GM19193 (cell line): Measurements from ENCODE around the gene TMEM256.

Experiments used
- POLR2A ChIP-seq: IDR thresholded peaks from 4 replicates; pipeline ENCODE4 v1.6.1; 2011; ENCODE audit not compliant: insufficient read depth, insufficient read length; ENCODE audit errors: extremely low read depth

Gene TMEM256

DNA sequence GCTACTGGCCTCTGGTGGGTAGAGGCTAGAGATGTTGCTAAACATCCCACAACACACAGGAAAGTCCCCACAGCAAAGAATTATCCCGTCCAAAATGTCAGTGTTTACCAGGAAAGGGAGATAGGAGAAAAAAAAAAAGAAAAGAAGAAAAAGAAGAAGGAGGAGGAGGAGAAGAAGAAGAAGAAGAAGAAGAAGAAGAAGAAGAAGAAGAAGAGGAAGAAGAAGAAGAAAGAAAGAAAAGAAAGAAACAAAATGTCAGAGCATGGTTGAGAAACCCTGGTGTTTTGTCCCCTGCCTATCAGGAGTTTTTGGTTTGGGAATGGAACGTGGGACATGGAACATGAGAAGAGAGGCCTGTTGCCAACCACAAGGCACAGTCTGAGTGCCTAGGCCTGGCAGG is 46.5 kb downstream of the TMEM256 start:
- TF ChIP-seq POLR2A: no peak

DNA sequence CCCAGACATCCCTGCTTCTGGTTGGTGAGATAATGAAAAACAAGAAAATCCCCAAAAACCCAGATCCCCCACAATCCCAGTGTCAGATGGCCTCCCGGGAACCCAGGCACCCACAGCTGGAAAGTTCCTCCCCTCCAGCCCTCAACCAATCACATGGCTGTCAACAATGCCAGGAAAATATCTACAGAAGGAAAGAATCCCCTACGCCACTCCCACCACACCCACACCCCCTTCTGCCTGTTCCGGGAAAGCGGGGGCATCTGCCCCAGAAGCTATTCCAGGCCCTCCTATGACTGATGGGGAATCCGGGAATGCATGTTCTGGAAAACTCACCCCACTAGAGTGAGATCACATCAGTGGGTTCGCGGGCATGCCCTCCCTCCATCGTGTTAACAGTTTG is 47.1 kb downstream of the TMEM256 start:
- TF ChIP-seq POLR2A: no peak

DNA sequence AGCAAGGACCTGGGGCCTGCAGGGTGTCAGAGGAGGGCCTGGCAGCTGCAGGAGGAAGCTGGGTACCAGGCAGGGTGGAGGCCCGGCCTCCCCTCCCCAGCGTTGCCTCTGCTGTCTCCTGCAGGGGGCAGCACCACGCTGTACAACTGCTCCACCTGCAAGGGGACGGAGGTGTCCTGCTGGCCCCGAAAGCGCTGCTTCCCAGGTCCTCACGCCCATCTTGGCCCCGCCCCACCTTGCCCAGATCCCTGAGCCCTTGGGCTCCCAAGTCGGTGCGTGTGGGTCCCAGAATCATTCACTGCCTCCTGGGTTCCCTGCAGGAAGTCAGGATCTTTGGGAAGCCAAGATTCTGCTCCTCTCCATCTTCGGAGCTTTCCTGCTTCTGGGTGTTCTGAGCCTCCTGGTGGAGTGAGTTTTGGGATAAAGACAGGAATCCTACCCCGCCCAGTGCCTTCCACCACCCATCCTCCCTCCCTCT is 47.8 kb downstream of the TMEM256 start:
- TF ChIP-seq POLR2A: no peak

DNA sequence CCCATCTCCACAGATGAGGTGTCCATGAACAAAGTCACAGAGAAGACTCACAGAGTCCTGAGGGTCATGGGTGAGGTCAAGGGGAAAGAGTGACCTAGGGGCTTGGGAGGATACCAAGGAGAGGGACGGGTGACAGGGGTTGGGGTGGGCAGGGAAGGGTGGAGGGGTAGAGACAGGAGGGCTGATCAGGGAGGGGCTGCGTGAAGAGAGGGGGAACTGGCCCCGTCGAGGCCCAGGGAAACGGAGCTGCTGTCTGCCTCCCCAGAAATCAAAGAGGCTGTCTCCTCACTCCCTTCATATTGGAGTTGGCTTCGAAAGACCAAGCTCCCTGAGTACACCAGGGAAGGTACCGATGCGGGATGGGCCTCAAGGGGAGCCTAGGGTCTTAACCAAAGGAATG is 48.3 kb downstream of the TMEM256 start:
- TF ChIP-seq POLR2A: no peak

DNA sequence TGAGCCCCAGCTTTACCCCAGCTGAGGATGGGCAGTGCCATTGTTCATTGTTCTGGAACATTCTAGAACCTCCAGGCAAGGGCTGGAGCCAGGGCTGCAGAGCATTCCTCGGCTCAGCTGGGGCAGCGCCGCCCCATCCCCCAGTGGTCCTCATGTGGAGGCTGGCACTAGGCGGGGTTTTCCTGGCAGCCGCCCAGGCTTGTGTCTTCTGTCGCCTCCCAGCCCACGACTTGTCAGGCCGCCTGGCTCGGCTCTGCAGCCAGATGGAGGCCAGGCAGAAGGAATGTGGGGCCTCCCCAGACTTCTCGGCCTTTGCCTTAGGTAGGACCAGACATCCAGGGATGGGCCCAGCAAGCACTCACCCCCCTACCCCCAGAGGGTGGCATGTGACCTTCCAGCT is 48.8 kb downstream of the TMEM256 start, which contains the start of gene TMEM95:
Gene TMEM95 (plus strand): TSS at position 104 of the 400 bp plus-strand sequence. CDS start 49 bp downstream, at position 153.
- no peak for TF ChIP-seq POLR2A

DNA sequence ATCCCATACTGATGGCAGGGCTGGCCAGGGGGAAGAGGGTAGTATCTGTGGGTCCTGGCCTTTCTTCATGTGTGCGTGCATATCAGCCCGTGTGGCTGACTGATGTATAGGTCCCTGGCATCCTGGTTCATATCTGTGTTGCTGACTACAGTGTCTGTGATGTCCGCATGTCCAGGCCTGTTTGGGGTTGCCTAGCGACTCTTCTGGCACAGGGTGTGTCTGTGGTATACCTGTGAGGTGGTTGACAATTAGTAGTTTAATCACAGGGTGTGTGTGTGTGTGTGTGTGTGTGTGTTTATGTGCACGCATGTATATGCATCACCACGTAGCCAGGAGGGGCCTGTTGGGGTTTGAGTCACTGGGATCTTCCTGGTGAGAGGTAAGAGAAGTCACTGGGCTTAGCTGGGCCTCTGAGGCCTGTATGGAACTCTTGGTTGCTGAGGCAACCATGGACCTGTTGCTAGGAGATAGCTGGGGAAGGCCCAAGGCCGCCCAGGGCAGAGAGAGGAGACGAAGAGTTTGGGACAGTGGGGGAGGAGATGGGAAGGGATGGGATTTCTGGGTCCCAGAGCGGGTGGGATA is 49.5 kb downstream of the TMEM256 start:
- TF ChIP-seq POLR2A: no peak
